Parathyroid adenoma (tissue), 2 donors: ENCODE data around the gene DDX23.

Source experiments
- H2AFZ ChIP-seq: fragments of 300-600 bp; sonication (generic); one replicate; pipeline ENCODE4 v1.7.0; 2017; ENCODE audit warnings: antibody characterized with exemption, mild to moderate bottlenecking
- H3K27ac ChIP-seq: fragments of 300-600 bp; sonication (generic); one replicate; pipeline ENCODE4 v1.7.0; 2017
- H3K27me3 ChIP-seq: fragments of 300-600 bp; sonication (generic); one replicate; pipeline ENCODE4 v1.7.0; 2017; ENCODE audit warnings: low read length; ENCODE audit not compliant: control insufficient read depth, insufficient read depth
- H3K36me3 ChIP-seq: fragments of 300-600 bp; sonication (generic); one replicate; pipeline ENCODE4 v1.7.0; 2017; ENCODE audit warnings: low read length; ENCODE audit not compliant: control insufficient read depth, insufficient read depth
- H3K4me1 ChIP-seq: fragments of 300-600 bp; sonication (generic); one replicate; pipeline ENCODE4 v1.7.0; 2017; ENCODE audit warnings: control low read depth
- H3K4me2 ChIP-seq: fragments of 300-600 bp; sonication (generic); one replicate; pipeline ENCODE4 v1.7.0; 2017; ENCODE audit warnings: low read length
- H3K4me3 ChIP-seq: fragments of 300-600 bp; sonication (generic); one replicate; pipeline ENCODE4 v1.7.0; 2017; ENCODE audit warnings: low read depth, low read length
- H3K79me2 ChIP-seq: fragments of 300-600 bp; sonication (generic); one replicate; pipeline ENCODE4 v1.7.0; 2017; ENCODE audit warnings: control low read depth
- H3K9ac ChIP-seq: fragments of 300-600 bp; sonication (generic); one replicate; pipeline ENCODE4 v1.7.0; 2017; ENCODE audit warnings: mild to moderate bottlenecking
- H3K9me3 ChIP-seq: fragments of 300-600 bp; sonication (generic); one replicate; pipeline ENCODE4 v1.7.0; 2017; ENCODE audit warnings: low read length; ENCODE audit not compliant: control insufficient read depth
- TF ChIP-seq, protein P1 (sequence below): fragments of 300-600 bp; sonication (generic); IDR thresholded peaks from one replicate; pipeline ENCODE4 v1.7.0; 2017; ENCODE audit warnings: antibody characterized with exemption, mild to moderate bottlenecking
- donor health status: primary hyperparathyroidism.

The DDX23 gene

DNA sequence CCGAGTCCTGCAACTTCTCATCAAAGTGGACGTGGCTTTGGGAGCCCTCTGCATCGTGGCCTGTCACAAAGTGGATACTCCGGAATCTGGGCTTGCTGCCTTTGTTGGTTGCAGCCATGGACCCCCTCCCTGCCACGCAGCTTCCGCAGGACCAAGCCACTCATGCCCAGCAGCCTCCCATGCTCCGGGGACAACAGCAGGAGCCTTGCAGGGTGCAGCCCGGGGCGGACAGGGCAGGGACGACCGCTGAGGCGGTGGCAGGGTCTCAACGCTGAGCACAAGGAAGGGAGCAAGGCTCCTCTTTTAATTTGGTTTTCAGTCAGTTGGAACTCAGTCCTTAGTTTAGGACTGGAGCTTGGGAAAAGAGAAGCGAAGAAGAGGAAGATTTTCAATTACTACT is 51.0 kb downstream of the DDX23 start:
- no peak overlapping the region for H3K4me3 ChIP-seq
- no peak overlapping the region for H3K9ac ChIP-seq
- TF ChIP-seq, protein P1, sequence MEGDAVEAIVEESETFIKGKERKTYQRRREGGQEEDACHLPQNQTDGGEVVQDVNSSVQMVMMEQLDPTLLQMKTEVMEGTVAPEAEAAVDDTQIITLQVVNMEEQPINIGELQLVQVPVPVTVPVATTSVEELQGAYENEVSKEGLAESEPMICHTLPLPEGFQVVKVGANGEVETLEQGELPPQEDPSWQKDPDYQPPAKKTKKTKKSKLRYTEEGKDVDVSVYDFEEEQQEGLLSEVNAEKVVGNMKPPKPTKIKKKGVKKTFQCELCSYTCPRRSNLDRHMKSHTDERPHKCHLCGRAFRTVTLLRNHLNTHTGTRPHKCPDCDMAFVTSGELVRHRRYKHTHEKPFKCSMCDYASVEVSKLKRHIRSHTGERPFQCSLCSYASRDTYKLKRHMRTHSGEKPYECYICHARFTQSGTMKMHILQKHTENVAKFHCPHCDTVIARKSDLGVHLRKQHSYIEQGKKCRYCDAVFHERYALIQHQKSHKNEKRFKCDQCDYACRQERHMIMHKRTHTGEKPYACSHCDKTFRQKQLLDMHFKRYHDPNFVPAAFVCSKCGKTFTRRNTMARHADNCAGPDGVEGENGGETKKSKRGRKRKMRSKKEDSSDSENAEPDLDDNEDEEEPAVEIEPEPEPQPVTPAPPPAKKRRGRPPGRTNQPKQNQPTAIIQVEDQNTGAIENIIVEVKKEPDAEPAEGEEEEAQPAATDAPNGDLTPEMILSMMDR = no peak
- no peaks in the 10 kb centered on the region for H3K79me2 ChIP-seq
- no peak overlapping the region for H3K27ac ChIP-seq
- no peak overlapping the region for H3K4me2 ChIP-seq
- H2AFZ ChIP-seq = no peak overlapping the region
- H3K4me1 ChIP-seq = no peaks in the 10 kb centered on the region
- no peaks in the 10 kb centered on the region for H3K9me3 ChIP-seq
- H3K27me3 ChIP-seq = no peaks in the 10 kb centered on the region
- no peaks in the 10 kb centered on the region for H3K36me3 ChIP-seq

GRCh38 chr12:48800457-48800856 is 51.5 kb downstream of the DDX23 start:
- TF ChIP-seq, protein P1 = no peak
- Histone ChIP-seq H3K9me3 (no peaks in the 10 kb centered on the region), H3K27me3 (no peaks in the 10 kb centered on the region), H3K9ac (no peak overlapping the region), H3K27ac (no peak overlapping the region), H3K4me3 (no peak overlapping the region), H3K4me1 (no peaks in the 10 kb centered on the region), H3K36me3 (no peaks in the 10 kb centered on the region), H2AFZ (no peak overlapping the region), H3K4me2 (no peak overlapping the region), H3K79me2 (no peaks in the 10 kb centered on the region)

GRCh38 chr12:48796976-48797375 is 55.0 kb downstream of the DDX23 start:
- TF ChIP-seq, protein P1 = no peak
- Histone ChIP-seq H3K4me3 (no peak overlapping the region), H3K36me3 (no peaks in the 10 kb centered on the region), H3K9ac (no peak overlapping the region), H3K4me1 (no peaks in the 10 kb centered on the region), H3K27ac (no peak overlapping the region), H3K79me2 (no peaks in the 10 kb centered on the region), H2AFZ (no peak overlapping the region), H3K9me3 (no peaks in the 10 kb centered on the region), H3K4me2 (no peak overlapping the region), H3K27me3 (no peaks in the 10 kb centered on the region)

- TF ChIP-seq, protein P1 = peak; percentile 97
- Histone ChIP-seq H3K9me3 (no peaks in the 10 kb centered on the region), H3K4me1 (no peaks in the 10 kb centered on the region)
Measured at GRCh38 chr12:48795550-48796455, 56.2 kb downstream of the DDX23 start.

GRCh38 chr12:48794870-48795269 is 57.1 kb downstream of the DDX23 start:
- H3K79me2 ChIP-seq = peaks cover 2% of the 10 kb centered on the region
- no peak overlapping the region for H3K27ac ChIP-seq
- H2AFZ ChIP-seq = no peak overlapping the region
- TF ChIP-seq, protein P1 = no peak
- H3K4me1 ChIP-seq = no peaks in the 10 kb centered on the region
- H3K9me3 ChIP-seq = no peaks in the 10 kb centered on the region
- H3K4me3 ChIP-seq = no peak overlapping the region
- no peak overlapping the region for H3K9ac ChIP-seq
- no peaks in the 10 kb centered on the region for H3K27me3 ChIP-seq
- no peaks in the 10 kb centered on the region for H3K36me3 ChIP-seq
- H3K4me2 ChIP-seq = no peak overlapping the region

More at GRCh38 chr12:48795550-48796455, 56.2 kb downstream of the DDX23 start:
- Histone ChIP-seq H3K27me3 (no peaks in the 10 kb centered on the region), H3K4me2 (no peak overlapping the region), H3K79me2 (no peaks in the 10 kb centered on the region), H3K36me3 (no peaks in the 10 kb centered on the region), H2AFZ (peak overlapping the region; percentile 0), H3K27ac (no peak overlapping the region), H3K9ac (no peak overlapping the region), H3K4me3 (no peak overlapping the region)
